ENCODE measurements around the gene NKX2-3.

Gene NKX2-3

GRCh38 chr10:99526861-99527504, 5.8 kb upstream of the NKX2-3 start:
- no peak for DNase-seq (ENCODE audit: low read depth, low spot score)

DNA sequence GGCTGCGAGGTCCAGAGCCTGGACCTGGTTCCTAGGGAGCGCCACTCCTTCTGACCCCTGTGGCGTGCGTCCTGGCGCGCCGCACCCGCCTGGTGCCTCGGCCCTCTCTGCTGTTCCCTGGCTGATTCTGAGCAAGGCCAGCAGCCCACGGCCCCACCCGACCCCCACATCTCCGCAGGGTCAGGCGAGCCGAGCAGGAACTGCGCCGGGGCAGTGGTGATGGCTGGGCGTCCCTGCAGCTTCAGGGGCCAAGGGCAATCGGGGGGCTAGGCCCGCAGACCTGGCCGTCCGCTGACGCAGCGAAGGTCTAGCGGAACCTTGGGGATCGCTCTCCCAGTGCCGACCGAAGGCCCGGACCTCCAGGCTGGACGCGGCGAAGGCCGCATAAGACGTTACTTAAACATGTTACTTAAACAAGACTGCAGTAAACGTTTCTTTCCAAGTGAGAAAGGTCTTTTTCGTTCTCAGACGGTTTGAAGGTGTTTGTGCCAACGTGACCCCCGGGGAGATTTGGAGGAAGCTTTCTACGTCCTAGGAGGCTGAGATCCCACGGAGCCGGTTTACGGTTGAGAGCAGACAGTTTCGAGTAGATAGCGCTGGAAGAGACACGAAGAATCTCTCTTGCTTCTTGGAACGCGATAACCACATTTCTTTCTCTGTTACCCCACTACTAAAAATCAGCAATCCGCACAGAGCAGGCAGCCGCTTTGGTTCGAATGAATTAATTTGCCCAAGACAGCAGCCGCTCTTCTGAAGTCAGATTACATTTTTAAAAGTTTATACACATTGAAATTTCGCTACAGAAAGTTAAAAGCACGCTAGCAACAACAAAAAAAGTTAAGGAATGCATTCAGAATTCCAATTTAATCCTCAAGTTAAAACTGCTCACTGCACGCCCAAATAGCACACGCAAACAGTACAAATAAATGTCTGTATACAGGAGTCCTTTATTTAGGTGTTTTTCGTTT, 4.9 kb upstream of the NKX2-3 start:
- DNase-seq (ENCODE audit: low read depth, low spot score): no peak

DNA sequence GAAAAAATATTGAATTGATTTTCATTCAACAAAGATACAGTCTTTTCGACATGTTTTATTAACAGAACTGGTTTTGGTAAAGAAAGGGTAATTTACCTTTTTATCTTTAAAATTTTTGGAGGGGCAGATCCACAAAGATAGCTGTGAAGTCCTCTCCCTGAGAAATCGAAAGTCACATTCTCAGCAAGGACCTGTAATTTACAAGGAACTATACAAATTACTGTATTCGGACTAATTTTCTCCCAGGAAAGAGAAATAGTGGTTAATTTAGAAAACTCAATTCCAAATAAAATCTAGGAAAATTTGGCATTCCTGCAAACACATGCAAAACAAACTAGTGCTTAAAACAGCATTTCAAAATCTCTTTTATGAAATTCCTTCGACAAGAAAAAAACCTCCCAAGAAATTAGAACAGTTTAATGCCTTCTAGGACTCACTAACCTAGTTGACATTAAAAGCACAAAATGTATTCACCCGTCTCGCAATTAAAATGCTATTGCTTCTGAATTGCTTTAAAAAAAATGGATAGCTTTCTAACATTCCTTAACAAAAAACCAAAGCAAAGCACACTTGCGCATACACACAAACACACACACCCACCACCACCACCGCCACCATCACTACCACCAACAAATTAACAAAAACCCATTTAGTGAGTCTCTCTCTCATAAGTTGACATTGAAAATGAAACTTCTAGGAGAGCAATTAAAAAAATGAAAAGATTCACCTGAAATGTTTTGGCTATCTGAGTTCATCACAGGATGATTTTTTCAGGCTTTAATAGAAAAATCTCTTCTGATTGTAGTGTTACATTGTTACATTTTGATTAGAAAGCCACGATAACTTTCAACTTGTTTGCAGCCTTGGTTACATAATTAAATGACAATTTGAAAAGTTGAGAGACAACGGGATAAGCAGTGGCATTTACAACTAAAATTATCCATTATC, 4.0 kb upstream of the NKX2-3 start:
- no peak for DNase-seq (ENCODE audit: low read depth, low spot score)

- no peak for DNase-seq (ENCODE audit: low read depth, low spot score)
Observed at GRCh38 chr10:99529591-99530107, 3.1 kb upstream of the NKX2-3 start.

- DNase-seq (ENCODE audit: low read depth, low spot score): no peak
Observed at GRCh38 chr10:99530108-99531025, 2.4 kb upstream of the NKX2-3 start.

GRCh38 chr10:99531026-99531695, 1.6 kb upstream of the NKX2-3 start:
- no peak for DNase-seq (ENCODE audit: low read depth, low spot score)

- no peak for DNase-seq (ENCODE audit: low read depth, low spot score)
Observed at GRCh38 chr10:99531696-99532593, 797 bp upstream of the NKX2-3 start.

DNA sequence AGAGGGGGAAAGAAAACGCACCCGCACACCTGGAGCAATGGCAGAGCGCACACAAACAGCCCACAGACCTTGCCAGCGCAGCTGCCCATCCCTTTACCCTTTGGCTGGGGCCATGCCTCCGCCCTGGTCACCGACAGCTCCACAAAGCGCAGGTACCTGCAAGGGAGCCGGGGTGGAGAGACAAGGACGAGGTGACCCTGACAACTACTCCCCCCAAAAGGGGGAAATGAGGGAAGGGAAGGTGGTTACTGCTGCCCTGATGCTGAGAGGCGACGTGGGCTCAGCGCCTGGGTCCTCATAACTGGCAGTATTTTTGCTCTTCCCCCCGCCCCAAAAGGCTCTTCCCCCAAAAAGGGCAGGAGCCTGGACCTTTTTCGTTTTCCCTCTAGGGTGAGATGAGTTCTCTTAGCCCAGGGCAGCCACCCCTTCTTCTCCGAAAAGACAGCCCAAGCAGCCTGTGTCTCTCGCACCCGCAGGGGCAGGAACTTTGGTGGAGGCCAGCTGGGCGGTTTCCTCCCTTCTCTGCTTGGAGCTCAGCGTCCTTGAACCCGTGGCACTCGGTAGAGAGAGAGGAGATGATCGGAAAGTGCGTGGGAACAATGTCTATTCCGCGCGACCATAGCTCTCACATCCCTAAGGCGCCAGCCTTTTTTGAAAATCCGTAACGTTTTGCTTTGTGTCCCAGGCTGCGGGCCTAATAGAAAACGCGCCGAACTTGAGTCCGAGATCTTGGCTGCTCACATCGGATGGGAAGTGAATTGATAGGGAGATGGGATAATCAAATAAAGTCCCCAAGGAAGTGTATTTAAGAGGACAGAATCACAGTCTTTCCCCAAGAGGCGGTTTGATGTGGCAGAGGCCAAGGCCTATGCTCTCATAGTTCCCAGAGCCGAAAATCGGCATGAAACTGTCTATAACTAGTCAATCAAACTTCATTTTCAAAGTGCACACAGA, 1.0 kb downstream of the NKX2-3 start:
- no peak for DNase-seq (ENCODE audit: low read depth, low spot score)

GRCh38 chr10:99534450-99534938, 1.8 kb downstream of the NKX2-3 start:
- no peak for DNase-seq (ENCODE audit: low read depth, low spot score)

GRCh38 chr10:99534939-99535763, 2.4 kb downstream of the NKX2-3 start:
- no peak for DNase-seq (ENCODE audit: low read depth, low spot score)

GRCh38 chr10:99535764-99536337, 3.1 kb downstream of the NKX2-3 start:
- DNase-seq (ENCODE audit: low read depth, low spot score): no peak

DNA sequence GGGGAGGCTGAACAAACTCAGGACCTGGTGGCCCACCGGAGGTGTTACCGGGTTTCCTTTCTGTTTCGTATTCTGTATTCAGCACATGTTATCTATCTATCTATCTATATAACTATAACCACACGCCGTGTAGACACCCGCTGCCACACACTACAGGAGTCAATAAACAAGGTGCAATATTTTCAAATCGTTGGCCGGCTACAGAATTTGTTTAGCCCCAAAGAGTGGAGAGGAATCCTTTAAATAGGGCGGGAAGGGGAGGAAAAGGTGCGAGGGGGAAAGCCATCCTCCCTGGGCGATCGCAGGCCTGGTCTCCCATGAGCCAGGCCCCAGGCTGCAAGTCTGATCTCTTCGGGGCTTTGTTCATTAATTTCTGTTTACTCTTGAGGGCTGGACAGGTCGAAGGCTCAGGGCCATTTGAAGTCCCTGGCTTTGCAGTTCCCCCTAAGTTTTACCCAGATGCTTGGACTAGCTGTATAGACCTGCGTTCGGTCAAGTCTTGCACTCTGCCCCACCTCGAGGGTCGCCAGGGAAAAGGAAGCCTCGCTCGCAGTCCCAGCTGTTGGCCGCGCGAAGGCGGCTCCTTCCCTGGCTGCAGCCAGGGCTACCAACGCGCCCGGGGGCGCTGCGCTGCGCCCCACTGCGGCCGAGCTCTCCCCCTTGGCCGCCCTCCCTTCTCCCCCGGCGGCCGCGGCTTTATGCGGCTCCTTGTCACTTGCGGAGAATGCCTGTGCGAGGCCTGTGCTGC, 3.8 kb downstream of the NKX2-3 start:
- no peak for DNase-seq (ENCODE audit: low read depth, low spot score)

DNA sequence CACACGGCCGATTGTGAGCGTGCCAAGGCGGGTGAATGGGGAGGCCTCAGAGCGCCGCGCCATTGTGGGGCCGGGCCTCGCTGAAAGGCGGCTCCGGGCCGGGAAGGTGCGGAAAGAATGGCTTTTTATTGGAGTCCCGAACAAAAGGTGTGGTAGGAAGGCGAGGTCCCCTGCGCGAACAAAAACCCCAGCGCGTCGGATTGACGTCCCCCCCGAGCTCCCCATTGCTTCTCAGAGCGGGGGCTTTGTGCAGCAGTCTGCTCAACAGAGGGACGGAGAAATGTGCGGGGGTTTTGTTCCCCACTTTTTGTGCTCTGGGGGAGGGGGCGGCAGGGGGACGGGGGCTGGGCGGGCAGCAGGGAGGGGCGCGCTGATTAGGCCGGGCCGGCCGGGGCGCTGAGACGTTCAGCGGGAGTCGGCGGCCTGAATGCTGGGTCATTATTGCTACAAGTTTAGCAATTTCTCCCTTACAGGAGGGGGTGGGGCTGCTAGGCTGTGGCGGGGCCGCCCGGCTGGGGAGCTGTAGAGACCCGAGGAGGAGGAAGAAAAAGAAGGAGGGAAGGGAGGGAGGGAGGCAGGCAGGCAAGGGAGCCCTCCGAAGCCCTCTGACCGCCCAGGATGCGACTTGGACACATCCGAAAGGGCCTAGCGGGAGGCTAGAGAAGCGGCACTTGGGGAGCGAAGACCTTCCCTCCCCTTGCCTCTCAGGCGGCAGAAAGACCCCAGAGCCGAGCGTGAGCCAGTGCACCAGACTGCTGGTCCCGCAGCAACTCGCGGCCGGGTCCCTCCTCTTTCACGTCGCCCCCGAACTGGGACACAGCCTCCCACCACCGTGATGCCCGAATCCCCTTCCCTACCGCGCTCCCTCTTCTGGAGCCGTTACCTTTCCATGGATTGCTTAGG, 4.6 kb downstream of the NKX2-3 start:
- DNase-seq (ENCODE audit: low read depth, low spot score): no peak

All from smooth muscle cell of the brain vasculature (primary cell).